Ovary (tissue), 3 donors: Measurements from ENCODE around the gene PNPLA8.

Experiments
- CTCF ChIP-seq, 3 donors: fragments of 450-650 bp in 2 of 3; fragments of 200-600 bp in 1 of 3; IDR thresholded peaks; one replicate each; pipeline versions ENCODE4 v1.5.1 to v1.8.0; 2016 to 2022; ENCODE audit warnings: antibody characterized with exemption in 3 of 3, mild to moderate bottlenecking in 1 of 3
- EP300 ChIP-seq: sonication (generic); formaldehyde crosslinking; IDR thresholded peaks from one replicate; pipeline ENCODE4 v1.6.1; 2017; ENCODE audit warnings: antibody characterized with exemption
- donor health status: DM: no; HTN: no; CAD: no.

GRCh38 chr7:108517951-108518350, 8.0 kb downstream of the PNPLA8 start:
- TF ChIP-seq CTCF (IDR thresholded peaks at IDR 0.05) (no peak), EP300 (no peak)
